ENCODE data around the gene PPM1H. TPM values are rescaled to one million over a fixed set of nuclear protein-coding genes. Genes with fewer than 3 reads are reported as not detected.
"Not testable (repeated sequence)": the region's sequence is repeated elsewhere in the genome, so short reads cannot be mapped to it uniquely, and the experiment has no call there.

The PPM1H gene
- polyA plus RNA-seq, 1 donor: 20.0 TPM

DNA sequence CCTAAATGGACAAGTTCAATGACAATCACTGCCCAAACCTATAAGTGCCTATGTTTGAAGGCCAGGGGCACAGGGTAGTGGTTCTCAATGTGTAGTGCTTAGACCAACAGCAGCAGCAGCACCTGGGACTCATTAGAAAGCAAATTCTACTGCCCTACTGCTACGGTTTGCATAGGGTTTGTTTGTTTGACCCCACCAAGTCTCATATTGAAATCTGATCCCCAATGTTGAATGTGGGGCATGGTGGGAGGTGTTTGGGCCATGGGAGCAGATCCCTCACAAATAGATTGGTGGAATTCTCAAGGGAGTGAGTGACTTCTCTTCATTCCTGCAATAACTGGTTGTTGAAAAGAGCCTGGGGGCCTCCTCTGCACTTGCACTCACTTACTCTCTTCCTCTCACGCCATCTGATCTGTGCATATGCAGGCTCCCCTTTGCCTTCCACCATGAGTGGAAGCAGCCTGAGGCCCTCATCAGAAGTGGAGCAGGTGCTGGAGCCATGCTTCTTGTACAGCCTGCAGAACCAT is 39.5 kb downstream of the PPM1H start:
- no CpG with 5 or more reads among the region's 2 CpGs for WGBS (ENCODE audit: insufficient coverage, low lambda C conversion rate)
- H3K9me3 ChIP-seq (ENCODE audit: control insufficient read depth, low read depth, low read length): no peaks in the 10 kb centered on the region
- peaks cover 14% of the 10 kb centered on the region for H3K4me1 ChIP-seq (ENCODE audit: control insufficient read depth, insufficient read depth, low read length)
- H3K27ac ChIP-seq (ENCODE audit: low read length): no peak overlapping the region
- H3K36me3 ChIP-seq (ENCODE audit: control insufficient read depth, insufficient read depth, low read length): no peaks in the 10 kb centered on the region
- DNase-seq: no peak
- no peaks in the 10 kb centered on the region for H3K27me3 ChIP-seq (ENCODE audit: control insufficient read depth, insufficient read depth, low read length)
- H3K4me3 ChIP-seq (ENCODE audit: low read length): no peak overlapping the region

GRCh38 chr12:62893276-62893675 is 41.7 kb downstream of the PPM1H start:
- Histone ChIP-seq H3K4me3 (ENCODE audit: low read length) (no peak overlapping the region), H3K9me3 (ENCODE audit: control insufficient read depth, low read depth, low read length) (no peaks in the 10 kb centered on the region), H3K27me3 (ENCODE audit: control insufficient read depth, insufficient read depth, low read length) (no peaks in the 10 kb centered on the region), H3K27ac (ENCODE audit: low read length) (no peak overlapping the region), H3K4me1 (ENCODE audit: control insufficient read depth, insufficient read depth, low read length) (peaks cover 14% of the 10 kb centered on the region), H3K36me3 (ENCODE audit: control insufficient read depth, insufficient read depth, low read length) (no peaks in the 10 kb centered on the region)
- DNase-seq: no peak
- WGBS (ENCODE audit: insufficient coverage, low lambda C conversion rate): no CpG with 5 or more reads among the region's 1 CpG

DNA sequence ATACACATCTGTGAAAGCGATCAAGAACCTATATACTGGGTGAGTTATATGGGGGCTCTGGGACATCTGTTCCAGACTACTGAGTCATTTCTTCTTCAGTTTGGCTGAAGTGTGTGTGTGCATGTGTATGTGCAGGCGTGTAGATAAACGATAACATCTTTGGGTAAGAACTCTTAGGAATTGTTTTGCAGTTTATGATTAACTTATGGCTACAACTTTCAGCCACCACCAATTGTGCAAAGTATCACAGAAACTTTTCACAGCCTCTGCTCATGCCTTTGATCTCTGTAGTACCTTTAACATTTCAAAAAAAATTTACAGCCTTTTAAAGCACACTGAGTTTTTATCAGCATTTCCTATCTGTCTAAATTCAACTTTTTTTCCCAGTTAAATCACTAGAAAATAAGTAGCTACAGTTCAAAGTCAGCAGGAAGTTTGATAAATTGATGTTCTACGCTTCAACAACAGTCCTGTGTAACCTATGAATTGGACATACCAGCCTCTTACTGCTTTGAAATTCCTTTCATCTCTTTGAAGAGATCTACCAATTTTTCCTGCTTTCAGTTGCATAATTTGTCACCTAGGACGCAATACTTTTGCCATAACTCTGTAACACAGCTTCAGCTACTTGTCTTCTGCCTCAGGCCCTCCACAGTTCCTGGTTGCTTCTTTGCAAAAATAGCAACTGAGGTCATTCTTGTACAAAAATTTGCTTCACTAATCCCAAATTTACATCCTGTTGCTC is 43.0 kb downstream of the PPM1H start:
- Histone ChIP-seq H3K4me3 (ENCODE audit: low read length) (no peak overlapping the region), H3K36me3 (ENCODE audit: control insufficient read depth, insufficient read depth, low read length) (no peaks in the 10 kb centered on the region), H3K27ac (ENCODE audit: low read length) (peak overlapping the region; percentile 35), H3K4me1 (ENCODE audit: control insufficient read depth, insufficient read depth, low read length) (peaks cover 14% of the 10 kb centered on the region), H3K9me3 (ENCODE audit: control insufficient read depth, low read depth, low read length) (no peaks in the 10 kb centered on the region), H3K27me3 (ENCODE audit: control insufficient read depth, insufficient read depth, low read length) (no peaks in the 10 kb centered on the region)
- DNase-seq: peak in 1 of 2 donors; percentile 57
- WGBS (ENCODE audit: insufficient coverage, low lambda C conversion rate): no CpG with 5 or more reads among the region's 5 CpGs

- Histone ChIP-seq H3K4me3 (ENCODE audit: low read length) (no peak overlapping the region), H3K27ac (ENCODE audit: low read length) (no peak overlapping the region), H3K36me3 (ENCODE audit: control insufficient read depth, insufficient read depth, low read length) (no peaks in the 10 kb centered on the region), H3K27me3 (ENCODE audit: control insufficient read depth, insufficient read depth, low read length) (no peaks in the 10 kb centered on the region), H3K9me3 (ENCODE audit: control insufficient read depth, low read depth, low read length) (no peaks in the 10 kb centered on the region), H3K4me1 (ENCODE audit: control insufficient read depth, insufficient read depth, low read length) (peaks cover 14% of the 10 kb centered on the region)
- 100% methylated on average over 1 of the region's 6 CpGs for WGBS (ENCODE audit: insufficient coverage, low lambda C conversion rate)
- no peak for DNase-seq
Observed at GRCh38 chr12:62888454-62889110, 46.4 kb downstream of the PPM1H start.

GRCh38 chr12:62886796-62887195 is 48.2 kb downstream of the PPM1H start:
- 100% methylated on average over 1 of the region's 6 CpGs for WGBS (ENCODE audit: insufficient coverage, low lambda C conversion rate)
- H3K4me3 ChIP-seq (ENCODE audit: low read length): no peak overlapping the region
- H3K4me1 ChIP-seq (ENCODE audit: control insufficient read depth, insufficient read depth, low read length): no peaks in the 10 kb centered on the region
- no peaks in the 10 kb centered on the region for H3K36me3 ChIP-seq (ENCODE audit: control insufficient read depth, insufficient read depth, low read length)
- no peak for DNase-seq
- H3K9me3 ChIP-seq (ENCODE audit: control insufficient read depth, low read depth, low read length): no peaks in the 10 kb centered on the region
- no peaks in the 10 kb centered on the region for H3K27me3 ChIP-seq (ENCODE audit: control insufficient read depth, insufficient read depth, low read length)
- no peak overlapping the region for H3K27ac ChIP-seq (ENCODE audit: low read length)

DNA sequence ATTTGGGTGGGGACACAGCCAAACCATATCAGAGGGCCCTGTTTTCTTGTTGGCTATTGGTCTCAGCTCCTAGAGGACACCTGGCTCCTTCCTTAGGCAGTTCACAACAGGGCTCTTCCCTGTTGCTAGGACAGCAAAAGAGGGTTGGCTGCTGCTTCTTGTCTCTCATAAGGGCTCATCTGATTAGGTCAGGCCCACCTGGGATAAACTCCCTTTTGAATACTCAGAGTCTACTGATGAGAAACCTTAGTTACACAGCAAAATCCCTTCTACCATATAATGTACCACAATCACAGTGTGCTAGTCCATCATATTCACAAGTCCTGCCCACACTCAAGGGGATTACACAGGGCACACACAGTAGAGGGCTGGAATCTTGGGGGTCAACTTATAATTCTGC is 49.7 kb downstream of the PPM1H start:
- no peaks in the 10 kb centered on the region for H3K36me3 ChIP-seq (ENCODE audit: control insufficient read depth, insufficient read depth, low read length)
- no peaks in the 10 kb centered on the region for H3K9me3 ChIP-seq (ENCODE audit: control insufficient read depth, low read depth, low read length)
- H3K27me3 ChIP-seq (ENCODE audit: control insufficient read depth, insufficient read depth, low read length): no peaks in the 10 kb centered on the region
- no peak overlapping the region for H3K27ac ChIP-seq (ENCODE audit: low read length)
- no peak overlapping the region for H3K4me3 ChIP-seq (ENCODE audit: low read length)
- no peak for DNase-seq
- H3K4me1 ChIP-seq (ENCODE audit: control insufficient read depth, insufficient read depth, low read length): no peaks in the 10 kb centered on the region

GRCh38 chr12:62884832-62885231 is 50.1 kb downstream of the PPM1H start:
- not testable (repeated sequence) for H3K9me3 ChIP-seq (ENCODE audit: control insufficient read depth, low read depth, low read length); H3K4me1 ChIP-seq (ENCODE audit: control insufficient read depth, insufficient read depth, low read length); H3K27me3 ChIP-seq (ENCODE audit: control insufficient read depth, insufficient read depth, low read length); H3K4me3 ChIP-seq (ENCODE audit: low read length); H3K27ac ChIP-seq (ENCODE audit: low read length); DNase-seq; H3K36me3 ChIP-seq (ENCODE audit: control insufficient read depth, insufficient read depth, low read length)
- WGBS (ENCODE audit: insufficient coverage, low lambda C conversion rate): 100% methylated on average over 1 of the region's 5 CpGs

DNA sequence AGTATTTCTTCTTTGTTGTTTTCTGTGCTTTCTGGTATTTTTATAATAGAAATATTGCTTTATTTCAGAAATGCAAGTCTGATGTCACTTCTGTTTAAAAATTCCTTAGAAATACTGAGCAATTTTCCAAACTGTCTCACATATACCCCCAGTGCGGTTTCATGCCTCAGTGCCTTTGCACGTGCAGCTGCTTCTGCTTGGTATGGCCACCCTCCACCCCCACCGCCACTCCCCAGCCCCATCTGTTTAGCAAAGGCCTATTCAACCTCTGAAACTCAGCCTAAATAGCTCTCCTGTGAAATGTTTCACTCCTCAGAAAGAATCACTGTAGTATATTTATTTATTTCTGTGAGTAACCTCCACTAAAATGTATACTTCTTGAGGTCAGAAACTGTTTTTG is 52.3 kb downstream of the PPM1H start:
- no peak overlapping the region for H3K4me3 ChIP-seq (ENCODE audit: low read length)
- no peaks in the 10 kb centered on the region for H3K4me1 ChIP-seq (ENCODE audit: control insufficient read depth, insufficient read depth, low read length)
- no peaks in the 10 kb centered on the region for H3K27me3 ChIP-seq (ENCODE audit: control insufficient read depth, insufficient read depth, low read length)
- no peak for DNase-seq
- WGBS (ENCODE audit: insufficient coverage, low lambda C conversion rate): no CpG with 5 or more reads among the region's 3 CpGs
- no peak overlapping the region for H3K27ac ChIP-seq (ENCODE audit: low read length)
- H3K36me3 ChIP-seq (ENCODE audit: control insufficient read depth, insufficient read depth, low read length): no peaks in the 10 kb centered on the region
- no peaks in the 10 kb centered on the region for H3K9me3 ChIP-seq (ENCODE audit: control insufficient read depth, low read depth, low read length)

- Histone ChIP-seq H3K9me3 (ENCODE audit: control insufficient read depth, low read depth, low read length) (no peaks in the 10 kb centered on the region), H3K4me3 (ENCODE audit: low read length) (no peak overlapping the region), H3K27me3 (ENCODE audit: control insufficient read depth, insufficient read depth, low read length) (no peaks in the 10 kb centered on the region), H3K36me3 (ENCODE audit: control insufficient read depth, insufficient read depth, low read length) (no peaks in the 10 kb centered on the region), H3K4me1 (ENCODE audit: control insufficient read depth, insufficient read depth, low read length) (no peaks in the 10 kb centered on the region), H3K27ac (ENCODE audit: low read length) (no peak overlapping the region)
- no CpG with 5 or more reads among the region's 3 CpGs for WGBS (ENCODE audit: insufficient coverage, low lambda C conversion rate)
- no peak for DNase-seq
Observed at GRCh38 chr12:62882140-62882539, 52.8 kb downstream of the PPM1H start.

DNA sequence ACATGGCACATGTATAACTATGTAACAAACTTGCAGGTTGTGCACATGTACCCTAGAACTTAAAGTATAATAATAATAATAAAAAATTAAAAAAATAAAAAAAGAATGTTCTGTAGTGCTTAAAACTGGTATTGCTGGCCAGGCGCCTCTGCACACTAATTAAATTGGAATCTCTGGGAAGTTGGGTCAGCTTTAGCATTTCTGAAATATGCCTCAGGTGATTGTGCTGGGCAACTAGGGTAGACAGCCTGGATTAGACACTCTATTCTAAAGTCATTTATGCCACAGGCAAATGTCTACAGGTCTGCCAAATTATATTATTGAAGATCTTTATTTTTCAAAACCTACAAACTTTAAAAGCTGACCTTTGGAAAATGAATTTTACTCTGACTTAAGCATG is 55.3 kb downstream of the PPM1H start:
- Histone ChIP-seq H3K4me3 (ENCODE audit: low read length) (no peak overlapping the region), H3K27me3 (ENCODE audit: control insufficient read depth, insufficient read depth, low read length) (no peaks in the 10 kb centered on the region), H3K36me3 (ENCODE audit: control insufficient read depth, insufficient read depth, low read length) (no peaks in the 10 kb centered on the region), H3K9me3 (ENCODE audit: control insufficient read depth, low read depth, low read length) (no peaks in the 10 kb centered on the region), H3K27ac (ENCODE audit: low read length) (no peak overlapping the region), H3K4me1 (ENCODE audit: control insufficient read depth, insufficient read depth, low read length) (no peaks in the 10 kb centered on the region)
- DNase-seq: no peak
- 88% methylated on average over 1 of the region's 1 CpG for WGBS (ENCODE audit: insufficient coverage, low lambda C conversion rate)

GRCh38 chr12:62879228-62879627 is 55.7 kb downstream of the PPM1H start:
- H3K4me3 ChIP-seq (ENCODE audit: low read length); H3K27ac ChIP-seq (ENCODE audit: low read length); DNase-seq; H3K27me3 ChIP-seq (ENCODE audit: control insufficient read depth, insufficient read depth, low read length); H3K4me1 ChIP-seq (ENCODE audit: control insufficient read depth, insufficient read depth, low read length); H3K9me3 ChIP-seq (ENCODE audit: control insufficient read depth, low read depth, low read length); H3K36me3 ChIP-seq (ENCODE audit: control insufficient read depth, insufficient read depth, low read length): not testable (repeated sequence)
- WGBS (ENCODE audit: insufficient coverage, low lambda C conversion rate): 100% methylated on average over 1 of the region's 3 CpGs
